Measurements from ENCODE around the gene MAP3K3. TPM values are rescaled to one million over a fixed set of nuclear protein-coding genes. Genes with fewer than 3 reads are reported as not detected.
"Not testable (repeated sequence)": the region's sequence is repeated elsewhere in the genome, so short reads cannot be mapped to it uniquely, and the experiment has no call there.

The MAP3K3 gene
- total RNA-seq, 2 experiments from 2014 or later, result 28.9 to 29.8 TPM

- POLR2A ChIA-PET, result interaction anchor here (0.7 kb wide), 1 partner anchor 81 kb away, joined by 4 read pairs; no protein-coding TSS in a partner anchor
- CTCF ChIA-PET, result no interaction called here
Measured at GRCh38 chr17:63714550-63715277, 92.5 kb downstream of the MAP3K3 start.

GRCh38 chr17:63716426-63716825, 94.2 kb downstream of the MAP3K3 start:
- POLR2A ChIA-PET, result interaction anchor here (0.7 kb wide), 1 partner anchor 123 kb away, joined by 3 read pairs; no protein-coding TSS in a partner anchor

GRCh38 chr17:63718988-63719387, 96.8 kb downstream of the MAP3K3 start:
- CTCF ChIA-PET, result interaction anchor here (0.6 kb wide), 1 partner anchor 12 kb away, joined by 3 read pairs; no protein-coding TSS in a partner anchor
- POLR2A ChIA-PET, result no interaction called here

More at GRCh38 chr17:63716426-63716825, 94.2 kb downstream of the MAP3K3 start:
- CTCF ChIA-PET, result interaction anchor here (0.7 kb wide), 1 partner anchor 163 kb away, joined by 4 read pairs; no protein-coding TSS in a partner anchor

- CTCF ChIA-PET, POLR2A ChIA-PET: not testable (repeated sequence)
Measured at GRCh38 chr17:63720194-63720593, 98.0 kb downstream of the MAP3K3 start.

GRCh38 chr17:63722403-63722802, 100.2 kb downstream of the MAP3K3 start:
- POLR2A ChIA-PET, result interaction anchor here (0.6 to 1.5 kb wide), 2 partner anchors 18 to 42 kb away, joined by 5 read pairs; no protein-coding TSS in a partner anchor
- CTCF ChIA-PET, result interaction anchor here (0.6 to 2.0 kb wide), 2 partner anchors 13 to 33 kb away, joined by 3 to 5 read pairs; no protein-coding TSS in a partner anchor

GRCh38 chr17:63735691-63736090, 113.5 kb downstream of the MAP3K3 start:
- ChIA-PET CTCF (interaction anchor here (1.2 kb wide), 1 partner anchor 70 kb away, joined by 3 read pairs; no protein-coding TSS in a partner anchor), POLR2A (no interaction called here)

- POLR2A ChIA-PET, result interaction anchor here (1.0 to 2.9 kb wide), 5 partner anchors 12 to 39 kb away, joined by 4 to 14 read pairs (median 5); partner anchors contain the start of genes CCDC47 and DDX42
Measured at GRCh38 chr17:63740464-63741142, 118.4 kb downstream of the MAP3K3 start.

GRCh38 chr17:63741143-63741407, 118.9 kb downstream of the MAP3K3 start:
- ChIA-PET CTCF (no interaction called here), POLR2A (interaction anchor here (1.0 to 2.9 kb wide), 4 partner anchors 19 to 40 kb away, joined by 5 to 14 read pairs (median 7); partner anchors contain the start of genes CCDC47 and DDX42)

More at GRCh38 chr17:63740464-63741142, 118.4 kb downstream of the MAP3K3 start:
- CTCF ChIA-PET, result no interaction called here

GRCh38 chr17:63741408-63742173, 119.4 kb downstream of the MAP3K3 start, which contains the start of gene STRADA:
TSS of gene STRADA (minus strand) at chr17:63741799. CDS start at chr17:63728369, 13,430 bp downstream.
- CTCF ChIA-PET, result interaction anchor here (1.2 to 1.4 kb wide), 2 partner anchors 31 to 44 kb away, joined by 3 to 7 read pairs; partner anchors contain the start of gene CCDC47
- POLR2A ChIA-PET, result interaction anchor here (0.6 to 2.9 kb wide), 10 partner anchors 14 to 93 kb away, joined by 3 to 19 read pairs (median 6); partner anchors contain the start of genes CCDC47, DDX42 and LIMD2

Other genes with a start within 250 kb of the MAP3K3 start
- gene CYB561, start 176.1 kb upstream of the MAP3K3 start, total RNA-seq, result 1 to 10 TPM; 8.6 to 9.9 TPM
- gene ACE, start 145.4 kb upstream of the MAP3K3 start, total RNA-seq, result under 1 TPM; 0.51 to 0.80 TPM
- gene KCNH6, start 99.1 kb upstream of the MAP3K3 start, total RNA-seq, result not detected
- 100 to 1,000 TPM; 100 to 103 TPM for gene DCAF7, start 71.9 kb upstream of the MAP3K3 start, total RNA-seq
- 10 to 100 TPM; 35.5 to 37.4 TPM for gene TACO1, start 21.5 kb upstream of the MAP3K3 start, total RNA-seq
- gene LIMD2, start 77.7 kb downstream of the MAP3K3 start, total RNA-seq, result 100 to 1,000 TPM; 180 to 188 TPM
- 10 to 100 TPM; 47.5 to 48.2 TPM for gene STRADA, start 119.4 kb downstream of the MAP3K3 start, total RNA-seq
- gene CCDC47, start 151.2 kb downstream of the MAP3K3 start, total RNA-seq, result 10 to 100 TPM; 98.4 to 98.9 TPM
- 100 to 1,000 TPM; 102 to 113 TPM for gene DDX42, start 151.8 kb downstream of the MAP3K3 start, total RNA-seq
- gene PSMC5, start 205.0 kb downstream of the MAP3K3 start, total RNA-seq, result 100 to 1,000 TPM; 192 to 199 TPM
- 10 to 100 TPM; 95.2 to 96.8 TPM for gene FTSJ3, start 205.2 kb downstream of the MAP3K3 start, total RNA-seq
- gene SMARCD2, start 220.3 kb downstream of the MAP3K3 start, total RNA-seq, result 10 to 100 TPM; 95.2 to 98.4 TPM

Data from activated CD8-positive, alpha-beta memory T cell treated with anti-CD3 and anti-CD28 coated beads for 36 hours (primary cell).